H1 (cell line): ENCODE results near the gene HIVEP3. TPM values are rescaled to one million over a fixed set of nuclear protein-coding genes. Genes with fewer than 3 reads are reported as not detected.

Experiments used
- CTCF ChIA-PET: fragments of 300-600 bp; sonication (Branson Sonifier 250); formaldehyde crosslinking; loops from one replicate; lab custom pipeline; 2021; ENCODE audit not compliant: partially characterized antibody; lab: Charles Lee
- POLR2A ChIA-PET: fragments of 300-600 bp; sonication (Branson Sonifier 250); formaldehyde crosslinking; loops from one replicate; lab custom pipeline; 2021; ENCODE audit warnings: inconsistent platforms; ENCODE audit not compliant: partially characterized antibody; lab: Charles Lee
- DNase-seq, 2 experiments: peaks; one replicate each; pipeline versions ENCODE4 v3.0.0 to v3.0.0-alpha.2; 2010 to 2022; ENCODE audit warnings: low spot score in 2 of 2, low read depth in 1 of 2, mixed read lengths in 1 of 2
- FAIRE-seq: peaks from 2 replicates; lab custom pipeline; 2011; peaks lifted over from hg19 to GRCh38; lab: Jason Lieb, UNC
- H2AFZ ChIP-seq: 2 replicates; pipeline ENCODE4 v1.8.1; 2012; ENCODE audit warnings: low read length, inconsistent platforms
- H2AK5ac ChIP-seq: 2 replicates; pipeline ENCODE4 v1.6.1; 2013; ENCODE audit warnings: low read depth, low read length
- H2BK120ac ChIP-seq: replicated peaks from 2 replicates; pipeline ENCODE3; 2013; ENCODE audit warnings: low read depth, low read length, inconsistent platforms
- H2BK12ac ChIP-seq: 2 replicates; pipeline ENCODE4 v1.6.1; 2013; ENCODE audit warnings: low read depth, low read length
- H2BK15ac ChIP-seq: 2 replicates; pipeline ENCODE4 v1.6.1; 2013; ENCODE audit warnings: low read length
- H2BK20ac ChIP-seq: 2 replicates; pipeline ENCODE4 v1.6.1; 2013; ENCODE audit warnings: low read length
- H2BK5ac ChIP-seq: 2 replicates; pipeline ENCODE4 v1.6.1; 2013; ENCODE audit warnings: low read depth, low read length
- H3K14ac ChIP-seq: 2 replicates; pipeline ENCODE4 v1.6.1; 2013; ENCODE audit warnings: inconsistent platforms; ENCODE audit not compliant: insufficient read length
- H3K18ac ChIP-seq: 2 replicates; pipeline ENCODE4 v1.6.1; 2013; ENCODE audit warnings: low read length; ENCODE audit errors: extremely low read depth
- H3K23ac ChIP-seq: 2 replicates; pipeline ENCODE4 v1.6.1; 2013; ENCODE audit warnings: inconsistent platforms; ENCODE audit not compliant: insufficient read length
- H3K23me2 ChIP-seq: 2 replicates; pipeline ENCODE4 v1.6.1; 2013; ENCODE audit warnings: low read depth, low read length
- H3K27ac ChIP-seq: 2 replicates; pipeline ENCODE4 v1.6.1; 2011; ENCODE audit warnings: low read depth, low read length, inconsistent platforms
- H3K27me3 ChIP-seq, 4 experiments: replicated peaks in 1 of 4; 1 replicate in 1 of 4; 2 replicates in 3 of 4; pipeline versions ENCODE4 v1.6.1 to v1.8.1; 2011 to 2013; ENCODE audit warnings: low read length in 3 of 4, mild to moderate bottlenecking in 3 of 4, inconsistent platforms in 2 of 4, mixed read lengths in 2 of 4, moderate library complexity in 1 of 4; ENCODE audit not compliant: control insufficient read depth in 3 of 4, insufficient read depth in 3 of 4; ENCODE audit errors: extremely low read depth in 1 of 4
- H3K36me3 ChIP-seq, 4 experiments: 2 replicates each; pipeline versions ENCODE4 v1.6.1 to v1.8.1; 2011 to 2013; ENCODE audit warnings: mild to moderate bottlenecking in 4 of 4, low read length in 3 of 4, moderate library complexity in 2 of 4, control low read depth in 1 of 4, inconsistent platforms in 1 of 4; ENCODE audit not compliant: insufficient read depth in 4 of 4, control insufficient read depth in 2 of 4
- H3K4ac ChIP-seq: replicated peaks from 2 replicates; pipeline ENCODE3; 2013; ENCODE audit warnings: low read length, low read depth, mixed read lengths, inconsistent platforms; ENCODE audit not compliant: insufficient read length
- H3K4me1 ChIP-seq, 4 experiments: replicated peaks in 1 of 4; 1 replicate in 1 of 4; 2 replicates in 3 of 4; pipeline versions ENCODE4 v1.6.1 to v1.8.1; 2011 to 2013; ENCODE audit warnings: low read length in 3 of 4, inconsistent platforms in 2 of 4, mixed read lengths in 1 of 4; ENCODE audit not compliant: insufficient read depth in 4 of 4, control insufficient read depth in 3 of 4
- H3K4me2 ChIP-seq, 2 experiments: 2 replicates each; pipeline versions ENCODE4 v1.6.1 to v1.8.1; 2011 to 2013; ENCODE audit warnings: low read depth in 2 of 2, low read length in 2 of 2, control low read depth in 1 of 2, inconsistent platforms in 1 of 2, mild to moderate bottlenecking in 1 of 2; ENCODE audit not compliant: insufficient read depth in 1 of 2
- H3K4me3 ChIP-seq, 4 experiments: fragments of 200-600, 300-600 bp in 1 of 4; sonication (generic), shearing (Covaris generic), sonication (Bioruptor Twin) in 1 of 4; 2 replicates each; pipeline versions ENCODE4 v1.5.1 to v1.8.1; 2011 to 2016; ENCODE audit warnings: low read length in 4 of 4, low read depth in 3 of 4, control low read depth in 2 of 4, inconsistent platforms in 2 of 4, mild to moderate bottlenecking in 2 of 4, mixed read lengths in 1 of 4, moderate library complexity in 1 of 4; ENCODE audit not compliant: insufficient read depth in 2 of 4; ENCODE audit errors: extremely low read depth in 1 of 4
- H3K56ac ChIP-seq: replicated peaks from 2 replicates; pipeline ENCODE3; 2013; ENCODE audit warnings: low read depth, mild to moderate bottlenecking, mixed read lengths, low read length, inconsistent platforms; ENCODE audit not compliant: insufficient read length
- H3K79me1 ChIP-seq: 2 replicates; pipeline ENCODE4 v1.6.1; 2013; ENCODE audit warnings: low read depth, low read length, control low read depth
- H3K79me2 ChIP-seq, 2 experiments: 2 replicates each; pipeline versions ENCODE4 v1.6.1 to v1.8.1; 2012 to 2013; ENCODE audit warnings: low read length in 2 of 2, mild to moderate bottlenecking in 2 of 2, inconsistent platforms in 1 of 2; ENCODE audit not compliant: insufficient read depth in 2 of 2, control insufficient read depth in 1 of 2
- H3K9ac ChIP-seq, 4 experiments: replicated peaks in 1 of 4; 1 replicate in 1 of 4; 2 replicates in 3 of 4; pipeline versions ENCODE4 v1.6.1 to v1.8.1; 2011 to 2013; ENCODE audit warnings: low read depth in 3 of 4, low read length in 3 of 4, control low read depth in 2 of 4, mild to moderate bottlenecking in 2 of 4, moderate library complexity in 2 of 4, inconsistent platforms in 1 of 4; ENCODE audit errors: extremely low read depth in 1 of 4
- H3K9me3 ChIP-seq, 2 experiments: 2 replicates each; pipeline versions ENCODE4 v1.6.1 to v1.8.1; 2012 to 2013; ENCODE audit warnings: mild to moderate bottlenecking in 2 of 2, moderate library complexity in 2 of 2, control low read depth in 1 of 2, inconsistent platforms in 1 of 2, low read depth in 1 of 2, low read length in 1 of 2, mixed read lengths in 1 of 2; ENCODE audit not compliant: insufficient read depth in 2 of 2
- H4K20me1 ChIP-seq, 2 experiments: replicated peaks in 1 of 2; 2 replicates each; pipeline versions ENCODE3 to v1.8.1; 2011 to 2013; ENCODE audit warnings: inconsistent platforms in 2 of 2, low read length in 2 of 2, mild to moderate bottlenecking in 1 of 2; ENCODE audit not compliant: insufficient read depth in 2 of 2, control insufficient read depth in 1 of 2
- H4K5ac ChIP-seq: 2 replicates; pipeline ENCODE4 v1.6.1; 2013; ENCODE audit warnings: low read length, low read depth, mixed read lengths, inconsistent platforms; ENCODE audit not compliant: insufficient read length
- H4K8ac ChIP-seq: 2 replicates; pipeline ENCODE4 v1.8.0; 2013; ENCODE audit warnings: mild to moderate bottlenecking, moderate library complexity, low read length, inconsistent platforms; ENCODE audit not compliant: insufficient read depth; ENCODE audit errors: extremely low read depth
- H4K91ac ChIP-seq: replicated peaks from 2 replicates; pipeline ENCODE3; 2013; ENCODE audit warnings: low read length, mixed read lengths, inconsistent platforms; ENCODE audit not compliant: insufficient read length
- HDAC2 ChIP-seq, 2 experiments: fragments of 300-600 bp in 1 of 2; sonication (generic) in 1 of 2; IDR thresholded peaks; 2 replicates each; pipeline ENCODE4 v1.6.1; 2011 to 2012; ENCODE audit warnings: low read depth in 2 of 2, low read length in 2 of 2, mild to moderate bottlenecking in 2 of 2, moderate library complexity in 2 of 2, borderline replicate concordance in 1 of 2, inconsistent platforms in 1 of 2
- WGBS, 2 experiments: shearing (Covaris generic) in 1 of 2; methylation state at CpG; one replicate each; pipeline versions ENCODE4 v1.1.6 to v1.1.7; 2013 to 2015; ENCODE audit warnings: low lambda C conversion rate in 2 of 2, mixed read lengths in 2 of 2, inconsistent platforms in 1 of 2, low coverage in 1 of 2, missing lambda C conversion rate in 1 of 2; ENCODE audit not compliant: insufficient replicate concordance in 2 of 2, insufficient coverage in 1 of 2, insufficient read length in 1 of 2; ENCODE audit errors: extremely low coverage in 1 of 2, missing lambda C conversion rate in 1 of 2; 5-methylcytosine and 5-hydroxymethylcytosine counted together
- polyA plus RNA-seq, 7 experiments: library from polyadenylated mRNA; depleted of rRNA in 3 of 7; stranded (reverse) in 5 of 7; unstranded in 2 of 7; fragments of >200 nt in 5 of 7; fragments of 200-250 nt in 2 of 7; gene quantifications; 1 replicate in 5 of 7; 2 replicates in 1 of 7; 4 replicates in 1 of 7; pipeline versions ENCODE4 v1.2.1 to v1.2.3, GENCODE V29; 2011 to 2013; ENCODE audit warnings: missing spikeins in 2 of 7, mixed read lengths in 2 of 7
- total RNA-seq: library from RNA; stranded (reverse); fragmentation: NEBNext Ultra II Directional; extraction: Animal tissue kit (Norgen Biotek cat#: 25700); gene quantifications from 2 replicates; pipeline ENCODE4 v1.2.1, GENCODE V29; 2021

The HIVEP3 gene
- total and polyA plus RNA-seq, 2 of the 8 experiments (the other 6 are each of a cell fraction or from before 2014, with no cell fraction given) = 0.24 to 0.69 TPM

- Histone ChIP-seq H3K36me3 (no peaks in the 10 kb centered on the region), H3K79me2 (no peaks in the 10 kb centered on the region), H3K23ac (no peak overlapping the region), H3K56ac (no peak overlapping the region), H2AK5ac (no peak overlapping the region), H4K8ac (no peak overlapping the region), H4K20me1 (no peaks in the 10 kb centered on the region), H3K9ac (no peak overlapping the region), H3K4me2 (no peak overlapping the region), H3K23me2 (no peaks in the 10 kb centered on the region), H2BK12ac (no peak overlapping the region), H2BK5ac (no peak overlapping the region), H3K18ac (no peak overlapping the region), H2BK20ac (no peak overlapping the region), H4K5ac (no peak overlapping the region), H2BK15ac (no peak overlapping the region), H3K4me1 (no peaks in the 10 kb centered on the region; a peak in 1 of 7 replicates), H4K91ac (no peak overlapping the region), H2BK120ac (no peak overlapping the region), H3K27me3 (no peaks in the 10 kb centered on the region), H3K9me3 (no peaks in the 10 kb centered on the region), H3K4ac (no peak overlapping the region), H2AFZ (no peak overlapping the region), H3K4me3 (no peak overlapping the region), H3K79me1 (no peaks in the 10 kb centered on the region), H3K27ac (no peak overlapping the region), H3K14ac (no peak overlapping the region)
- no peak for FAIRE-seq
- no peak for DNase-seq
- 92% methylated on average over 7 of the region's 7 CpGs; no CpG with 5 or more reads in 1 of the 2 experiments for WGBS, 2 experiments
- POLR2A ChIA-PET = interaction anchor here (0.7 kb wide), 1 partner anchor 12 kb away, joined by 3 read pairs; no protein-coding TSS in a partner anchor
- CTCF ChIA-PET = interaction anchor here (0.8 to 1.4 kb wide), 2 partner anchors 13 to 275 kb away, joined by 3 read pairs; no protein-coding TSS in a partner anchor
- no peak for TF ChIP-seq HDAC2 (IDR thresholded peaks at IDR 0.05; ENCODE audit: borderline replicate concordance in 1 of 2, low read depth in 2 of 2, low read length in 2 of 2)
These were observed 70.3 kb downstream of the HIVEP3 start for GRCh38 chr1:41848216-41848952.
